Bladder microvascular endothelial cell (primary cell): ENCODE data around the gene SLC27A1. TPM values are rescaled to one million over a fixed set of nuclear protein-coding genes. Genes with fewer than 3 reads are reported as not detected.

Experiments
- total RNA-seq: library from RNA; depleted of rRNA; stranded (reverse); fragments of >200 nt; gene quantifications from 2 replicates; pipeline ENCODE4 v1.2.3, GENCODE V29; 2014

Gene SLC27A1
- 10.0 and 30.6 TPM in 2 replicates for total RNA-seq

GRCh38 chr19:17470068-17470841, at the start of gene SLC27A1:
Gene SLC27A1 (plus strand): TSS chr19:17470524. CDS start chr19:17470541, 17 bp downstream.

GRCh38 chr19:17448131-17448967, 22.0 kb upstream of the SLC27A1 start, which contains the start of gene TMEM221:
Gene TMEM221 (minus strand): TSS chr19:17448668. CDS start chr19:17448462, 206 bp downstream.

GRCh38 chr19:17460372-17461230, 9.7 kb upstream of the SLC27A1 start, which contains the start of gene NXNL1:
Gene NXNL1 (minus strand): TSS chr19:17460926. CDS start chr19:17460869, 57 bp downstream.

GRCh38 chr19:17555480-17555928, 85.2 kb downstream of the SLC27A1 start, which contains the start of gene COLGALT1:
Gene COLGALT1 (plus strand): TSS chr19:17555649. CDS start chr19:17555714, 65 bp downstream.

Other genes starting within 250 kb of the SLC27A1 start
- 1.5 and 2.1 TPM in 2 replicates for gene OCEL1, start 244.3 kb upstream of the SLC27A1 start, total RNA-seq
- gene NR2F6, start 224.6 kb upstream of the SLC27A1 start, total RNA-seq = 29.3 and 39.3 TPM in 2 replicates
- gene USHBP1, start 205.8 kb upstream of the SLC27A1 start, total RNA-seq = 27.4 and 34.0 TPM in 2 replicates
- gene BABAM1, start 203.1 kb upstream of the SLC27A1 start, total RNA-seq = 91.3 and 113 TPM in 2 replicates
- 0.49 and 0.76 TPM in 2 replicates for gene ANKLE1, start 188.6 kb upstream of the SLC27A1 start, total RNA-seq
- 5.2 and 7.2 TPM in 2 replicates for gene ABHD8, start 167.1 kb upstream of the SLC27A1 start, total RNA-seq
- gene MRPL34, start 164.7 kb upstream of the SLC27A1 start, total RNA-seq = 16.3 and 24.4 TPM in 2 replicates
- 14.4 and 38.8 TPM in 2 replicates for gene DDA1, start 161.0 kb upstream of the SLC27A1 start, total RNA-seq
- 2.4 and 6.1 TPM in 2 replicates for gene ANO8, start 135.7 kb upstream of the SLC27A1 start, total RNA-seq
- gene GTPBP3, start 133.0 kb upstream of the SLC27A1 start, total RNA-seq = 10.4 and 32.6 TPM in 2 replicates
- 11.8 and 12.5 TPM in 2 replicates for gene PLVAP, start 93.2 kb upstream of the SLC27A1 start, total RNA-seq
- gene CCDC194, start 76.3 kb upstream of the SLC27A1 start, total RNA-seq = not detected in 2 replicates
- 36.9 and 54.1 TPM in 2 replicates for gene BST2, start 64.9 kb upstream of the SLC27A1 start, total RNA-seq
- 20.9 and 36.8 TPM in 2 replicates for gene MVB12A, start 50.5 kb upstream of the SLC27A1 start, total RNA-seq
- gene TMEM221, start 21.9 kb upstream of the SLC27A1 start, total RNA-seq = not detected in 2 replicates
- gene NXNL1, start 9.6 kb upstream of the SLC27A1 start, total RNA-seq = not detected in 2 replicates
- 49.5 and 52.9 TPM in 2 replicates for gene PGLS, start 41.1 kb downstream of the SLC27A1 start, total RNA-seq
- gene COLGALT1, start 85.1 kb downstream of the SLC27A1 start, total RNA-seq = 107 and 188 TPM in 2 replicates
- gene UNC13A, start 217.8 kb downstream of the SLC27A1 start, total RNA-seq = 0.16 and 0.57 TPM in 2 replicates
- gene MAP1S, start 249.0 kb downstream of the SLC27A1 start, total RNA-seq = 24.1 and 84.1 TPM in 2 replicates